Stimulated activated CD8-positive, alpha-beta memory T cell treated with anti-CD3 and anti-CD28 coated beads, Interleukin-12 subunit alpha, Interleukin-12 subunit beta, amount 100 ng/mL, for 24 hours (primary cell): Measurements from ENCODE around the gene GAS2L2.

ENCODE experiments used
- DNase-seq: peaks from one replicate; pipeline ENCODE4 v3.0.0-alpha.2; 2020; ENCODE audit errors: extremely low read depth

GAS2L2 gene

GRCh38 chr17:35752945-35753764 lies at the start of gene GAS2L2:
Gene GAS2L2 (minus strand): TSS chr17:35753239. CDS start chr17:35752850, 389 bp downstream.
- DNase-seq = no peak

- no peak for DNase-seq
Observed at GRCh38 chr17:35801583-35802224, 48.7 kb upstream of the GAS2L2 start.

- no peak for DNase-seq
Observed at GRCh38 chr17:35799942-35800341, 46.9 kb upstream of the GAS2L2 start.

- DNase-seq = no peak
Observed at GRCh38 chr17:35797918-35798317, 44.9 kb upstream of the GAS2L2 start.

- DNase-seq = no peak
Observed at GRCh38 chr17:35797370-35797769, 44.3 kb upstream of the GAS2L2 start.

GRCh38 chr17:35796942-35797341 lies 43.9 kb upstream of the GAS2L2 start:
- DNase-seq = no peak

GRCh38 chr17:35795871-35796265 lies 42.8 kb upstream of the GAS2L2 start:
- DNase-seq = no peak

- DNase-seq = no peak
Observed at GRCh38 chr17:35795007-35795870, 42.2 kb upstream of the GAS2L2 start, which contains the start of gene MMP28. Gene MMP28 (minus strand): TSS chr17:35795641. CDS start chr17:35795377, 264 bp downstream.

GRCh38 chr17:35793257-35793656 lies 40.2 kb upstream of the GAS2L2 start:
- DNase-seq = no peak

- DNase-seq = no peak
Observed at GRCh38 chr17:35791681-35792350, 38.8 kb upstream of the GAS2L2 start.

GRCh38 chr17:35790841-35791240 lies 37.8 kb upstream of the GAS2L2 start:
- no peak for DNase-seq

GRCh38 chr17:35788477-35789368 lies 35.7 kb upstream of the GAS2L2 start:
- DNase-seq = no peak

GRCh38 chr17:35786941-35787432 lies 33.9 kb upstream of the GAS2L2 start:
- no peak for DNase-seq

- no peak for DNase-seq
Observed at GRCh38 chr17:35784895-35785294, 31.9 kb upstream of the GAS2L2 start.

- DNase-seq = no peak
Observed at GRCh38 chr17:35780950-35781349, 27.9 kb upstream of the GAS2L2 start.

- no peak for DNase-seq
Observed at GRCh38 chr17:35778641-35779196, 25.7 kb upstream of the GAS2L2 start.

GRCh38 chr17:35775583-35775982 lies 22.5 kb upstream of the GAS2L2 start:
- no peak for DNase-seq

- no peak for DNase-seq
Observed at GRCh38 chr17:35775039-35775438, 22.0 kb upstream of the GAS2L2 start.

- DNase-seq = no peak
Observed at GRCh38 chr17:35774499-35774898, 21.5 kb upstream of the GAS2L2 start.
